MCF 10A (cell line): ENCODE measurements around the gene ZNF469. TPM values are rescaled to one million over a fixed set of nuclear protein-coding genes. Genes with fewer than 3 reads are reported as not detected.
"Not testable (repeated sequence)": the region's sequence is repeated elsewhere in the genome, so short reads cannot be mapped to it uniquely, and the experiment has no call there.

Source experiments
- BruUV-seq: library from RNA; stranded (reverse); fragments of 400-500 nt; replicated peaks from 2 replicates; lab custom pipeline; 2021; lab: Mats Ljungman, UMichigan
- CTCF ChIA-PET: fragments of 300-600 bp; sonication (Branson Sonifier 250); formaldehyde crosslinking; extraction: SDS; loops from one replicate; lab custom pipeline; 2021; ENCODE audit warnings: antibody characterized with exemption, inconsistent platforms; lab: Yijun Ruan, JAX
- POLR2A ChIA-PET: fragments of 300-600, 350-650 bp; sonication (Branson Sonifier 250); formaldehyde crosslinking; extraction: SDS; loops from one replicate; lab custom pipeline; 2020; ENCODE audit warnings: antibody characterized with exemption, inconsistent platforms; lab: Yijun Ruan, JAX
- DNase-seq: peaks from one replicate; pipeline ENCODE4 v3.0.0-alpha.2; 2018; ENCODE audit not compliant: unreplicated experiment
- H3K27ac Mint-ChIP-seq: one replicate; pipeline ENCODE4 v1.8.0; 2022; ENCODE audit warnings: mild to moderate bottlenecking, low read depth, mixed read lengths; ENCODE audit not compliant: unreplicated experiment
- H3K27me3 Mint-ChIP-seq: one replicate; pipeline ENCODE4 v1.8.0; 2022; ENCODE audit warnings: mixed read lengths; ENCODE audit not compliant: insufficient read depth, unreplicated experiment
- H3K36me3 Mint-ChIP-seq: one replicate; pipeline ENCODE4 v1.8.0; 2022; ENCODE audit warnings: mild to moderate bottlenecking, moderate library complexity, mixed read lengths; ENCODE audit not compliant: insufficient read depth, unreplicated experiment
- H3K4me1 Mint-ChIP-seq: one replicate; pipeline ENCODE4 v1.8.0; 2022; ENCODE audit warnings: mixed read lengths; ENCODE audit not compliant: insufficient read depth, unreplicated experiment
- H3K4me3 Mint-ChIP-seq: one replicate; pipeline ENCODE4 v1.8.0; 2022; ENCODE audit warnings: mild to moderate bottlenecking, moderate library complexity, mixed read lengths; ENCODE audit not compliant: unreplicated experiment
- H3K9me3 Mint-ChIP-seq: one replicate; pipeline ENCODE4 v1.8.0; 2022; ENCODE audit warnings: mixed read lengths; ENCODE audit not compliant: unreplicated experiment
- intact Hi-C: fragments of 100-400 bp; cut with micrococcal nuclease; formaldehyde crosslinking; loops from 2 replicates; pipeline ENCODE4 v1.14.1; 2022
- total RNA-seq: library from RNA; stranded (reverse); gene quantifications from 2 replicates; pipeline ENCODE4 v1.2.3, GENCODE V29; 2022
- TF ChIP-seq, protein P1 (sequence below): fragments of 200-600 bp; IDR thresholded peaks from one replicate; pipeline ENCODE4 v1.8.0; 2022; ENCODE audit warnings: antibody characterized with exemption, mild to moderate bottlenecking; ENCODE audit not compliant: unreplicated experiment

Gene ZNF469
- total RNA-seq, 1 experiment from 2014 or later: not detected

DNA sequence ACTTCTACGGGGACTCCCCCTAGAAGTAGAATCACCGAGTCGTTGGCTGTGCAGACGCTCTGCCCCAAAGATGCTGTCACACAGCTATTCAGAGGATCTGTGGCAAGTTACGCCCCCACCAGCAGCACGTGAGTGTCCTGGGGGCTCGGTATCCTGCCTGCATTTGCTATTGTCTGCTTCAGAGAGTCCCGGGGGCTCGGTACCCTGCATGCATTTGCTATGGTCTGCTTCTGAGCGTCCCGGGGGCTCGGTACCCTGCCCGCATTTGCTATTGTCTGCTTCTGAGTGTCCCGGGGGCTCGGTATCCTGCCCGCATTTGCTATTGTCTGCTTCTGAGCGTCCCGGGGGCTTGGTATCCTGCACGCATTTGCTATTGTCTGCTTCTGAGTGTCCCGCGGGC lies 23.8 kb upstream of the ZNF469 start:
- H3K36me3 Mint-ChIP-seq: no peaks in the 10 kb centered on the region
- H3K9me3 Mint-ChIP-seq: no peaks in the 10 kb centered on the region
- H3K27ac Mint-ChIP-seq: no peak overlapping the region
- TF ChIP-seq, protein P1, sequence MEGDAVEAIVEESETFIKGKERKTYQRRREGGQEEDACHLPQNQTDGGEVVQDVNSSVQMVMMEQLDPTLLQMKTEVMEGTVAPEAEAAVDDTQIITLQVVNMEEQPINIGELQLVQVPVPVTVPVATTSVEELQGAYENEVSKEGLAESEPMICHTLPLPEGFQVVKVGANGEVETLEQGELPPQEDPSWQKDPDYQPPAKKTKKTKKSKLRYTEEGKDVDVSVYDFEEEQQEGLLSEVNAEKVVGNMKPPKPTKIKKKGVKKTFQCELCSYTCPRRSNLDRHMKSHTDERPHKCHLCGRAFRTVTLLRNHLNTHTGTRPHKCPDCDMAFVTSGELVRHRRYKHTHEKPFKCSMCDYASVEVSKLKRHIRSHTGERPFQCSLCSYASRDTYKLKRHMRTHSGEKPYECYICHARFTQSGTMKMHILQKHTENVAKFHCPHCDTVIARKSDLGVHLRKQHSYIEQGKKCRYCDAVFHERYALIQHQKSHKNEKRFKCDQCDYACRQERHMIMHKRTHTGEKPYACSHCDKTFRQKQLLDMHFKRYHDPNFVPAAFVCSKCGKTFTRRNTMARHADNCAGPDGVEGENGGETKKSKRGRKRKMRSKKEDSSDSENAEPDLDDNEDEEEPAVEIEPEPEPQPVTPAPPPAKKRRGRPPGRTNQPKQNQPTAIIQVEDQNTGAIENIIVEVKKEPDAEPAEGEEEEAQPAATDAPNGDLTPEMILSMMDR: no peak
- no peaks in the 10 kb centered on the region for H3K4me1 Mint-ChIP-seq
- no peak overlapping the region for H3K4me3 Mint-ChIP-seq
- ChIA-PET POLR2A (no interaction called here), CTCF (no interaction called here)
- no TSS peak for BruUV-seq
- intact Hi-C loops: no loop called here
- H3K27me3 Mint-ChIP-seq: peaks cover 30% of the 10 kb centered on the region
- no peak for DNase-seq

DNA sequence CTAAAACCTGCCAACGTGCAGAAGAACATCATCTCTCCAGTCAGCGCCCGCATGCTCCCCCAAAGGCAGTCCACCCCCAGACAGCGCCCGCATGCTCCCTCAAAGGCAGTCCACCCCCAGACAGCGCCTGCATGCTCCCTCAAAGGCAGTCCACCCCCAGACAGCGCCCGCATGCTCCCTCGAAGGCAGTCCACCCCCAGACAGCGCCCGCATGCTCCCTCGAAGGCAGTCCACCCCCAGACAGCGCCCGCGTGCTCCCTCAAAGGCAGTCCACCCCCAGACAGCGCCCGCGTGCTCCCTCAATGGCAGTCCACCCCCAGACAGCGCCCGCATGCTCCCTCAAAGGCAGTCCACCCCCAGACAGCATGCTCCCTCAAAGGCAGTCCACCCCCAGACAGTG lies 22.4 kb upstream of the ZNF469 start:
- POLR2A ChIA-PET, H3K9me3 Mint-ChIP-seq, H3K27ac Mint-ChIP-seq, H3K36me3 Mint-ChIP-seq, DNase-seq, CTCF ChIA-PET, intact Hi-C loops, BruUV-seq, H3K4me1 Mint-ChIP-seq, H3K4me3 Mint-ChIP-seq: not testable (repeated sequence)
- H3K27me3 Mint-ChIP-seq: peaks cover 35% of the 10 kb centered on the region

GRCh38 chr16:88360999-88361398 lies 21.8 kb upstream of the ZNF469 start:
- DNase-seq: no peak
- H3K4me3 Mint-ChIP-seq: no peak overlapping the region
- CTCF ChIA-PET: no interaction called here
- no peaks in the 10 kb centered on the region for H3K36me3 Mint-ChIP-seq
- intact Hi-C loops: no loop called here
- BruUV-seq: no TSS peak
- H3K27me3 Mint-ChIP-seq: peaks cover 35% of the 10 kb centered on the region
- TF ChIP-seq, protein P1: no peak
- H3K9me3 Mint-ChIP-seq: no peaks in the 10 kb centered on the region
- POLR2A ChIA-PET: no interaction called here
- no peak overlapping the region for H3K27ac Mint-ChIP-seq
- H3K4me1 Mint-ChIP-seq: no peaks in the 10 kb centered on the region

GRCh38 chr16:88361775-88362174 lies 21.0 kb upstream of the ZNF469 start:
- intact Hi-C loops: no loop called here
- H3K4me1 Mint-ChIP-seq: no peaks in the 10 kb centered on the region
- CTCF ChIA-PET: no interaction called here

More at GRCh38 chr16:88361775-88362174, 21.0 kb upstream of the ZNF469 start:
- Mint-ChIP-seq H3K4me3 (no peak overlapping the region), H3K36me3 (no peaks in the 10 kb centered on the region), H3K27me3 (peaks cover 35% of the 10 kb centered on the region), H3K9me3 (no peaks in the 10 kb centered on the region), H3K27ac (no peak overlapping the region)
- BruUV-seq: no TSS peak
- no peak for DNase-seq
- TF ChIP-seq, protein P1: no peak
- POLR2A ChIA-PET: no interaction called here
